ES-I3 (cell line): Measurements from ENCODE around the gene ZNF354C.

Source experiments
- H3K36me3 ChIP-seq: 2 replicates; pipeline ENCODE4 v1.6.1; 2013; ENCODE audit warnings: mild to moderate bottlenecking, low read length, control low read depth, moderate library complexity; ENCODE audit not compliant: insufficient read depth
- H3K4me1 ChIP-seq: 2 replicates; pipeline ENCODE4 v1.6.1; 2013; ENCODE audit warnings: mild to moderate bottlenecking, control low read depth, low read length; ENCODE audit not compliant: insufficient read depth
- H3K9ac ChIP-seq: 2 replicates; pipeline ENCODE4 v1.6.1; 2013; ENCODE audit warnings: low read depth, mild to moderate bottlenecking, low read length, moderate library complexity
- H3K9me3 ChIP-seq: 2 replicates; pipeline ENCODE4 v1.6.1; 2013; ENCODE audit warnings: mild to moderate bottlenecking, low read length, moderate library complexity; ENCODE audit not compliant: control insufficient read depth, insufficient read depth

Gene ZNF354C

GRCh38 chr5:179060116-179061008 is at the start of gene ZNF354C:
ZNF354C (plus strand) TSS chr5:179060373; CDS start chr5:179062069, 1,696 bp downstream.
- peaks cover 3% of the 10 kb centered on the region for H3K9me3 ChIP-seq
- H3K4me1 ChIP-seq, result no peaks in the 10 kb centered on the region
- no peak within 1 kb of the TSS for H3K9ac ChIP-seq

GRCh38 chr5:179023528-179024189 is 36.5 kb upstream of the ZNF354C start, which contains the start of gene ZNF879:
ZNF879 (plus strand) TSS chr5:179023804; CDS start chr5:179025005, 1,201 bp downstream.
- Histone ChIP-seq H3K36me3 (no peaks in the 10 kb centered on the region; the same call in 1 of the 2 replicates), H3K9ac (peak within 1 kb of the TSS; percentile 71), H3K9me3 (peaks cover 6% of the 10 kb centered on the region; the same call in 1 of the 2 replicates), H3K4me1 (no peaks in the 10 kb centered on the region)

More at GRCh38 chr5:179060116-179061008, at the start of gene ZNF354C:
- H3K36me3 ChIP-seq, result no peaks in the 10 kb centered on the region

DNA sequence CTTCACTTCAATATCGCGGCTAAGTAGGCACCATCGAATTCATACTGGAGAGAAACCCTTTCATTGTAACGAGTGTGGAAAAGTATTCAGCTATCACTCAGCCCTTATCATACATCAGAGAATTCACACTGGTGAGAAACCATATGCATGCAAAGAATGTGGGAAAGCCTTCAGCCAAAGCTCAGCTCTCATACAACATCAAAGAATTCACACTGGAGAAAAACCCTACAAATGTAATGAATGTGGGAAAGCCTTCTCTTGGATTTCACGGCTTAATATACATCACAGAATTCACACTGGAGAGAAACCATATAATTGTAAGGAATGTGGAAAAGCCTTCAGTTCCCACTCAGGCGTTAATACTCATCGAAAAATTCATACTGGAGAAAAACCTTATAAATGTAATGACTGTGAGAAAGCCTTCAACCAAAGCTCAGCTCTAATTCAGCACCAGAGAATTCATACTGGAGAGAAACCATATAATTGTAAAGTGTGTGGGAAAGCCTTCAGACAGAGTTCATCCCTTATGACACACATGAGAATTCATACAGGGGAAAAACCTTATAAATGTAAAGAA is 27.1 kb upstream of the ZNF354C start:
- peaks cover 54% of the 10 kb centered on the region for H3K9me3 ChIP-seq
- H3K4me1 ChIP-seq, result no peaks in the 10 kb centered on the region
- H3K36me3 ChIP-seq, result peaks cover 11% of the 10 kb centered on the region; the same call in 1 of the 2 replicates
- no peak overlapping the region for H3K9ac ChIP-seq

DNA sequence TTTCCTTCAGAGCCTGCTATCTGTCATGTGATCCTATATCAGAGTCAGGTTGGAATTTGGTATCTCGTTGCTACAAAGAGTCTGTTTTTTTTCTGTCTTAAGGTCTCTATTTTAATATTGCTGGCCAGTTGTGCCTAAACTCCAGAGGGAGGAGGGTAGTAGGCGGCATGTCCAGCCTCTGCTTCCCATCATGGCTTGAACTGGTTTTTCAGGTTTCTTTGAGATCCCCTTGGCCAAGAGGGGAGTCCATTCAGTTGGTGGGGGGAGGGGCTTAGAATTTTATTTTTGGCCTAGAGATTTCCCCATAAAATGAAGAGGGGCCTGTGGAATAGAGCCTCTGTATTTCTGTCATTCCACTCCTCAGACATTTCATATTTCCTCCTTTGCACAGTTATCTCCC is 15.4 kb upstream of the ZNF354C start:
- H3K4me1 ChIP-seq, result no peaks in the 10 kb centered on the region
- H3K9me3 ChIP-seq, result no peaks in the 10 kb centered on the region
- no peaks in the 10 kb centered on the region for H3K36me3 ChIP-seq
- no peak overlapping the region for H3K9ac ChIP-seq

- H3K9me3 ChIP-seq, result no peaks in the 10 kb centered on the region; the same call in 1 of the 2 replicates
Observed at GRCh38 chr5:179051784-179052183, 8.4 kb upstream of the ZNF354C start.

DNA sequence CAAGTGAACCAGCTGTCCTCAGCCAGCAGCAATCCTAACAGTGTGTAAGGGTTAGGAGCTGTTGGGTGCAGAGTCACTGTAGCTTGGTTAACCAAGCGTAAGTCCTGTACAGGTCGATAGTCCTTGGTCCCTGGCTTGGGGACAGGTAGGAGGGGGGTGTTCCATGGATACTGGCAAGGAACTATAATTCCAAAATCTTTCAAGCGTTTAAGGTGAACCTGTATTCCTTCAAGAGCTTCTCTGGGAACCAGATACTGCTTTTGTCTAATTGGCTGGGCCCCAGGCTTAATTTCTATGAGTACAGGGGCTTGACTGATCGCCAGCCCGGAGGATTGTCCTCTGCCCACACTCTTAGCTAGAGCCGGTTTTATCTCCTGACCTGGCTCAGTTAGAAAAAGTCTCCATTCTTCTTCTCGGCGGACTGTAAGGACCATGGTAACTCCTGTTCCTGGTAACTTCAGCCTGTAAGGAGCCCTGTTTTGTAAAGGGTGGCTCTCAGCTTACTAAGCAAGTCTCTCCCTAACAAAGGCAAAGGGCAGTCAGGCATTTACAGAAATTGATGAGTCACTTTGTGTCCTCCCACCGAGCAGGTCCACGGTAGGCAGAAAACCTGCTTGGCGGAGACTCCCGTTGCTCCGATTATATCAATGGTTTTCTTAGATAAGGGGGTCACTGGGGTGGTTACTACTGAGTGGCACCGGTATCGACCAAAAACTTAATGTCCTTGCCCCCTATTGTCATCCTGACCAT is 6.0 kb upstream of the ZNF354C start:
- no peak overlapping the region for H3K9ac ChIP-seq
- H3K9me3 ChIP-seq, result peaks cover 3% of the 10 kb centered on the region
- H3K4me1 ChIP-seq, result no peaks in the 10 kb centered on the region
- no peaks in the 10 kb centered on the region for H3K36me3 ChIP-seq

More at GRCh38 chr5:179051784-179052183, 8.4 kb upstream of the ZNF354C start:
- H3K9ac ChIP-seq, result no peak overlapping the region
- H3K36me3 ChIP-seq, result no peaks in the 10 kb centered on the region
- H3K4me1 ChIP-seq, result no peaks in the 10 kb centered on the region

DNA sequence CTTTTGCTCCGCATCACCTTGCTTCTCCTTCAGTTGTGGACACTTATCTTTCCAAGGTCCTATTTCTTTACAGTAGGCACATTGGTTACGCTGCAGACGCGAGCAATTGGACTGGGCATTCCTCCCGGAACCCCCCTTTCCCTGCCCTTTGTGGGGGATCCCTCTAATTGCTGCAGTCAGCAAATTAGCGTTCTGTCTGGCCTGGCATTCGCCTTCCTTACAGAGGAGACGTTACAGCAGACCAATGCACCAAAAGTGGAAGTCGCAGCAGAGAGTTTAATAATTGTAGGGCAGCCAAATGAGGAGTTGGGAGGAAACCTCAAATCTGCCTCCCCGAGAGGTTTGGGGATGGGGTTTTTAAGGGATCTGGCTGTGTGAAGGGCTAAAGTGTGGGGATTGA is 5.3 kb upstream of the ZNF354C start:
- no peaks in the 10 kb centered on the region for H3K4me1 ChIP-seq
- H3K9me3 ChIP-seq, result peaks cover 3% of the 10 kb centered on the region
- H3K9ac ChIP-seq, result no peak overlapping the region
- no peaks in the 10 kb centered on the region for H3K36me3 ChIP-seq

GRCh38 chr5:179055436-179055835 is 4.7 kb upstream of the ZNF354C start:
- Histone ChIP-seq H3K4me1 (no peaks in the 10 kb centered on the region), H3K9ac (no peak overlapping the region), H3K9me3 (peaks cover 3% of the 10 kb centered on the region), H3K36me3 (no peaks in the 10 kb centered on the region)

DNA sequence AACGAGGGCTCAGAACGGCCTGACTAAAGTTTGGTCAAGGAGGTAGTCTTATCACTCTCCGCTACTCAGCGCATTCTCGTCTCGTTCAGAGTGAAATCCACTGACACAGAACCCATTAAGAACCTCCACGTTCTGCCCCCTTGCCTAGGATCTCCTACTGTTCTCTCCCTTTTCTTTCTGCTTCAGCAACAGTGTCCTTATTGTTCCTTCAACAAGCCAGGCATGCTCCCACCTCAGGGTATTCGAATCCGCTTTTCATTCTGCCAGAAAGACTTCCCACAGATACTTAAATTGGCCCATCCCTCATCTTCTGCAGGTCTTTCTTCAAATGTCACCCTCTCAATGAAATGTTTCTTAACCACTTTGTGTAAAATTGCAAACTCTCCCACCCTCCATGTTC is 4.3 kb upstream of the ZNF354C start:
- Histone ChIP-seq H3K36me3 (no peaks in the 10 kb centered on the region), H3K9ac (no peak overlapping the region), H3K4me1 (no peaks in the 10 kb centered on the region), H3K9me3 (peaks cover 3% of the 10 kb centered on the region)

- H3K36me3 ChIP-seq, result no peaks in the 10 kb centered on the region
- H3K4me1 ChIP-seq, result no peaks in the 10 kb centered on the region
- peaks cover 3% of the 10 kb centered on the region for H3K9me3 ChIP-seq
- H3K9ac ChIP-seq, result no peak overlapping the region
Observed at GRCh38 chr5:179061025-179061424, 852 bp downstream of the ZNF354C start.

DNA sequence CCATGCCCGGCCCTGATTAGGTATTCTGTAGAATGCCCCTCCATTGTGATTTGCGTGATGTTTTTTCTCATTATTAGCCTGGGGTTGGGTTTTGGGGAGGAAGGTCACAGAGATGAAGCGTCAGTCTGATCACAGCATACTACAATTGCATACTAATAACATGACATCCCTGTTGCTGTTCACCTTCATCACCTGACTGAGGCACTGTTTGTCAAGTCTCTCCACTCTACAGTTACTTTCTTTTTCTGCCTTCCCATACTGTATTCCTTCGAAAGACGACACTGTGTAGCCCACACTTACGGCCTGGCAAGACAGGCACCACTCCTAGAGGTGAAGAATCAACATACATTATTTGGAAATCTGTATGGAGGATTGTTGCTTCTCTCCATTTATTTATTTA is 5.5 kb downstream of the ZNF354C start:
- Histone ChIP-seq H3K9me3 (no peaks in the 10 kb centered on the region), H3K36me3 (no peaks in the 10 kb centered on the region)

DNA sequence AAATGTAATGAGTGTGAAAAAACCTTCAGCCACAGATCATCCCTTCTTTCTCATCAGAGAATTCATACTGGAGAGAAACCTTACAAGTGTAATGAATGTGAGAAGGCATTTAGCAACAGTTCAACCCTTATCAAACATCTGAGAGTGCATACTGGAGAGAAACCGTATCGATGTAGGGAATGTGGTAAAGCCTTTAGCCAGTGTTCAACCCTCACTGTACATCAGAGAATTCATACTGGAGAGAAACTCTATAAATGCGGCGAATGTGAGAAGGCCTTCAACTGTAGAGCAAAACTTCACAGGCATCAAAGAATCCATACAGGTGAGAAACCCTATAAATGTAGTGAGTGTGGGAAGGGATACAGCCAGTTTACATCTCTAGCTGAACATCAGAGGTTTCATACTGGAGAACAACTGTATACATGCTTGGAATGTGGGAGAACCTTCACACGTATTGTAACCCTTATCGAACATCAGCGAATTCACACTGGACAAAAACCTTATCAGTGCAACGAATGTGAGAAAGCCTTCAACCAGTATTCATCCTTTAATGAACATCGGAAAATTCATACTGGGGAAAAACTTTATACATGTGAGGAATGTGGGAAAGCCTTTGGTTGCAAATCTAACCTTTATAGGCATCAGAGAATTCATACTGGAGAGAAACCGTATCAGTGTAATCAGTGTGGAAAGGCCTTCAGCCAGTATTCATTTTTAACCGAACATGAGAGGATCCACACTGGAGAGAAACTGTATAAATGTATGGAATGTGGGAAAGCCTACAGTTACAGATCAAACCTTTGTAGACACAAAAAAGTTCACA is 19.2 kb downstream of the ZNF354C start:
- Histone ChIP-seq H3K9ac (no peak overlapping the region), H3K36me3 (no peaks in the 10 kb centered on the region), H3K4me1 (no peaks in the 10 kb centered on the region), H3K9me3 (peaks cover 14% of the 10 kb centered on the region)

More for the DNA sequence above, 5.5 kb downstream of the ZNF354C start:
- Histone ChIP-seq H3K9ac (no peak overlapping the region), H3K4me1 (no peaks in the 10 kb centered on the region)

GRCh38 chr5:179080724-179081123 is 20.6 kb downstream of the ZNF354C start:
- H3K9me3 ChIP-seq, result peaks cover 14% of the 10 kb centered on the region
- H3K36me3 ChIP-seq, result no peaks in the 10 kb centered on the region
- H3K9ac ChIP-seq, result no peak overlapping the region
- no peaks in the 10 kb centered on the region for H3K4me1 ChIP-seq
